Activated CD4-positive, alpha-beta T cell treated with anti-CD3 and anti-CD28 coated beads, Interleukin-2, amount 50 U/mL, for 1 hour (primary cell): ENCODE data around the gene EIF3M.
A peak's percentile ranks its signal among the peaks of the same experiment; 100 is the strongest.
"Not testable (repeated sequence)": the region's sequence is repeated elsewhere in the genome, so short reads cannot be mapped to it uniquely, and the experiment has no call there.

Experiments
- DNase-seq: peaks from one replicate; pipeline ENCODE4 v3.0.0-alpha.2; 2020

Gene EIF3M

GRCh38 chr11:32583459-32584271, at the start of gene EIF3M:
Gene EIF3M (plus strand): TSS chr11:32583831. CDS start chr11:32583888, 57 bp downstream.
- peak; percentile 94 for DNase-seq

DNA sequence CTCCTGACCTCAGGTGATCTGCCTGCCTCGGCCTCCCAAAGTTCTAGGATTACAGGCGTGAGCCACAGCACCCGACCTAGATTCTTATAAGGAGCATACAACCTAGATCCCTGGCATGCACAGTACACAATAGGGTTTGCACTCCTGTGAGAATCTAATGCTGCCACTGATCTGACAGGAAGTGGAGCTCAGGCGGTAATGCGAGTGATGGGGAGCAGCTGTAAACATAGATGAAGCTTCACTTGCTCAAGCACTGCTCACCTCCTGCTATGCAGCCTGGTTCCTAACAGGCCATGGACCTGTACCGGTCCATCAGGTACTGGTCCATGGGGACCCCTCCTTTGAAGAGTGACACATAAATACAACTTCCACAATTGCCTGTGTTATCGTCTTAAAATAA, 44.8 kb upstream of the EIF3M start:
- no peak for DNase-seq

GRCh38 chr11:32549611-32550187, 33.9 kb upstream of the EIF3M start:
- DNase-seq: no peak

DNA sequence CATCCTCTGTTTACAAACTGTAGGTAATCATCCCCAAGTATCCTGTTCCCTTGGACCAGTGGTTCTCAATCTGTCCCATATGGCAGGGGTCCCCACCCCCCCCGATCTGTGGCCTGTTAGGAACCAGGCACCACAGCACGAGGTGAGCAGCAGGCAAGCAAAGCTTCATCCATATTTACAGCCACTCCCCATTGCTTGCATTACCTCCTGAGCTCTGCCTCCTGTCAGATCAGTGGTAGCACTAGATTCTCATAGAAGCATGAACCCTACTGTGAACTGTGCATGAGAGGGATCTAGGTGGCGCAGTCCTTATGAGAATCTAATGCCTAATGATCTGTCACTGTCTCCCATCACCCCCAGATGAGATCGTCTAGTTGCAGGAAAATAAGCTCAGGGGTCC, 33.4 kb upstream of the EIF3M start:
- no peak for DNase-seq

DNA sequence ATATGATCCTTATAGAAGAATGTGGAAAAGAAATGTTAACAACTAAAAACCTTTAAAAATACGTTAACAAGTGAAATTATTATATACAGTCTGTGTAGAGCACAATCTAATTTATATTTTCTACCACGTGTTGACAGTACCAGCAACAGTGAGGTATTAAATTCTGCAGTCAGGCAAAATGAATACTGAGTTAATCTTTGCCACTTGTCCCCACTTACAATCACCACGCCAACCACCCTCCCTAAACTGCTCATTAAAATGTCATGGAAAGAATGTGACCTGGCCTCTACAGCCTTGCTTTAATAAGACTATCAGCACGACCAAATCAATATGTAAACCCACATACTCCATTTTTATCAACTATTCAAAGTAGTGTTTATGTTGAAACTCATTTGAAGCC, 28.5 kb upstream of the EIF3M start:
- no peak for DNase-seq

DNA sequence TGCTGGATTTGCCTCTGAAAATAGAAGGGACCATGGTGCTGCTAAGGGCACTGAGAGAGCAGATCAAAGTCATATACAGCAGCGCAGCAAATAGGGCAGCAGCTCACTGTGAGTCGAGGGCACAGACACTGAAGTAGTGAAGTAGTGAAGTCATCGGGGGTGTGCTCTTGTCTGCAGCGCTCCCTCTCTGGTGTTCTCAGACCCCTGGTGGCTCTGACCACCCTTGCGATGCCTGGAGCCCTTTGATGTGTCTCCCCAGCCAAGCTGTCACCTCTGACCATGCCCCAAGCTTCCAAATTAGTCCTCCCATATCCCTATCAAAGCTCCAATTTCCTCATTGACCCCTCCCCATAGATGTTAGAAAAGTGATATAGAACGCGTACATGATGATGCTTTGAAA, 27.7 kb upstream of the EIF3M start:
- no peak for DNase-seq

DNA sequence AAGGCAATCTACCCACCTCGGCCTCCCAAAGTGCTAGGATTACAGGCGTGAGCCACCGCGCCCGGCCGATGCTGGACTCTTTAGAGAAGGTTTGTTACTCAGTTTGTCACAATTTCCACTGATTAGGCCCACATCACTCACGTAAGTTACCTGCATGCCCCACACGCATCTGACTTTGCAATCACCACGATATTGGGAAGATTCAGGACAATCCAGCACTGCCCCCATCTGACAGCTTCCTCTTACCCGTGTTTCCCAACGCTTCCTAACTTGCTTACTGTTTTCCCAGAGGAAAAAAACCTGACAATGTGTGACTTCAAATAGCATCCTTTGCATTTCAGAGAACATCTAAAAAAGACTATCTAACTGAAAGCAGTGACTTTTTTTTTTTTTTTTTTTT, 21.8 kb upstream of the EIF3M start:
- DNase-seq: no peak

DNA sequence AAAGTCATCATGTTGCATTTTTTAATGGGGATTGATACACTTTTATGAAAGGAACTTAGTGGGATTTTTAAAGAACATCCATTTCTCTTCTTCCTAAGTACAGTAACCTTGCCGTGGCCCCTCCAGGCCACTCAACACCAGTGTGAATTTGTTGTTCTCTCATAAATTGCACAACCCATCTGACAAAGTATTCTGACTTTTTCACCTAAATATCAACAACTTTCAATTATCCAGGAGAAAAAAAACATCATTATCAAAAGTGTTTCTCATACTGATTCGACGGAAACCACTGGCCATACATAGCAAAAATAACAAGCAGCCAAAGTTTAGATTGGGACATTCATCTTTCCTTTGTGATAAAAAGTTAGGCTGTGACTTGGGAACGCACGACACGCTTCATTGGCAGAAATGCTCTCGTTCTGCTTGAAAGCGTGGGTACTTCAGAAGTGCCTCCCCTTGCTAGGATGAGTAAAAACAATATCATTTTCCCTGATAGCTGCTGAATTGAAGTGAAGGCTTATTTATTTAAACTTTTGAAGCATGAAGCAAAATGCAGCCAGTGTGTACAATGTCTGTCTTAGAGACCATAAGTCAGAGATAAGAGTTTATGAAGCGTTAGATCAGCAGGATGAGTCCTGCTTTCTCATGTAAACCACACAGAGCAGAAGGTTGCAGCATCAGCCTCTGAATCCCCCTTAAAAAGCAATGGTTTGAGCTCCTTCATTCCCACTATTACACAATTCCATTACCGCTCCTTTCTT, 20.6 kb upstream of the EIF3M start:
- no peak for DNase-seq

DNA sequence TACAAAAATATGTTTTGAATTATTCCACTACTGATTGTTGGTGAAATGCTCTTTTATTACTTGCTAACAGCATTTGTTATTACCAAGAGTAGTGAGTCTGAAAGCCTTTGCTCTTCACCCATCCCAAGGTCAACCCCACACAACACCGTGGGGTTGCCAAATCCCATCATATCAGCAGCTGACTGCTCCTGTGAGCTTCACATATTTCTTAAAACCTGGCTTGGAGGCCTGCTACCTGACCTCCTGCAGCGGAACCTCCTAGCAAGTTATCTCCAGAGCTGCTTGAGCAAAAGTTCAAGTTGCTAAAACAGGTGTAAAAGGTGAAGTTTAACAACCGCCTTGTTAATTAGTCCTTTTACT, 20.1 kb upstream of the EIF3M start:
- no peak for DNase-seq

DNA sequence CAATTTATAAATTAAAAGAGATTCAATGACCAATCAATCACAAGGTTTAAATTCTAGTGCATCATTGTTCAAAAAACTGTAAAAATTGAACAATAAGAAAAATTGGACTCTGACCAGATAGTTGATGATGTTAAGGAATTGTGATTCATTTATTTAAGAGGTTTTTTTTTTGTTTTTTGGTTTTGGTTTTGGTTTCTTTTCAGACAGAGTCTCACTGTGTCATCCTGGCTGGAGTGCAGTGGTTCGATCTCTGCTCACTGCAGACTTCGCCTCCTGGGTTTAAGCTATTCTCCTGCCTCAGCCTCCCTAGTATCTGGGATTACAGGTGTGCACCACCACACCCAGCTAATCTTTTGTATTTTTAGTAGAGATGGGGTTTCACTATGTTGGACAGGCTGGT, 17.1 kb upstream of the EIF3M start:
- DNase-seq: no peak

- no peak for DNase-seq
Observed at GRCh38 chr11:32567154-32567553, 16.5 kb upstream of the EIF3M start.

- no peak for DNase-seq
Observed at GRCh38 chr11:32569313-32569881, 14.2 kb upstream of the EIF3M start.

DNA sequence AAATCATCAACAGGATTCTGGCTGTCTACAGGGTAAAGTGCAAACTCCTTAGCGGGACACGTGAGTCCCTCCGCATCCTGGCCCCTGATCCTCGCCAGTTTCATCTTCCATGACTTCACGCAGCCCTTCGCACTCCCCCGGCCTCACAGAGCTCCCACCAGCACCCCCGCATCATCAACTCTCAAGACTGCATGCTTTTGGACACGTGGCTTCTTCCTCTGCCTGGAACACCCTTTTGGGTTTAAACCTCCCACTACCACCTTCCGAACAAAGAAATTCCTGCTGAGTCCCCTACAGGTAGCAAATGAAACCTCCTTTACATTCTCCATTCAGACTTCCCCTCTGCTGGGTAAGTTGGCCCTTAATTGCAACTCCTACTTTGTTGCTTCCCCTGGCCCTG, 12.6 kb upstream of the EIF3M start:
- DNase-seq: no peak

- no peak for DNase-seq
Observed at GRCh38 chr11:32573228-32573627, 10.4 kb upstream of the EIF3M start.

DNA sequence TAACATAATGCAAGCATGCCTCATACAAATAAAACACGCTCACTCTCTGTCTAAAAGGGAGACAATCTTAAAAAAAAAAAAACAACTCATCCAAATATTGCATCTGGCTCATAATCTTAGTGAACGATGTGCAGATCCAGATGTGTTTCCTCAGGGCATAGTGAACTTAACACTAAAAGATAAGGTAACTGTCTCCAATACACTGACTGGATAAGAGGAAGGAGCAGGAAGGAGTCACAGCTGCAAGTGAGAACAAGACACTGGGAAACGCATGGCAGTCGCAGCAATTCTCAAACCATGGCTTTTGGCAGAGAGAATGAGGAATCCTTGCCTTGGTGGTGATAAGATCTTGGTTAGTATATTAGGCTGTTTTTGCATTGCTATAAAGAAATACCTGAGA, 9.2 kb upstream of the EIF3M start:
- no peak for DNase-seq

- DNase-seq: no peak
Observed at GRCh38 chr11:32575070-32575469, 8.6 kb upstream of the EIF3M start.

DNA sequence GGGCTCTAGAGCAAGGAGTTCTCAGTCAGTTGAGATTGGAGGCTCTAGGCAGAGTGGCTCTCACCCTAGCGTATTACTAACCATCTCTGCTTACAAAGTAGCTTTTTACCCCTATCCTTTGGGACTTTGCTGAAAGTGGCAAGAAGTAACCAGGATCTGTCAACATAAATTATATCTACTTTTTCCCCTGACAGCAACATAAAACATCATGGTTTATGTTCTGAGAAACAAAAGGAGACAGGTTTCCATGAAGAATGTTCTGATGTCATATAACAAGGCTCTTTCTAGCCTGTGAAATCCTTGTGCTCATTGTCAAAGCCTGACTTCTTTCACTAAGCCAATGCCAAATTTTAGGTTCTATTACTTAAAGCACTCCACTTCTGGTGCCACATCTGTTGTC, 7.2 kb upstream of the EIF3M start:
- DNase-seq: no peak

- DNase-seq: no peak
Observed at GRCh38 chr11:32580967-32581366, 2.7 kb upstream of the EIF3M start.

DNA sequence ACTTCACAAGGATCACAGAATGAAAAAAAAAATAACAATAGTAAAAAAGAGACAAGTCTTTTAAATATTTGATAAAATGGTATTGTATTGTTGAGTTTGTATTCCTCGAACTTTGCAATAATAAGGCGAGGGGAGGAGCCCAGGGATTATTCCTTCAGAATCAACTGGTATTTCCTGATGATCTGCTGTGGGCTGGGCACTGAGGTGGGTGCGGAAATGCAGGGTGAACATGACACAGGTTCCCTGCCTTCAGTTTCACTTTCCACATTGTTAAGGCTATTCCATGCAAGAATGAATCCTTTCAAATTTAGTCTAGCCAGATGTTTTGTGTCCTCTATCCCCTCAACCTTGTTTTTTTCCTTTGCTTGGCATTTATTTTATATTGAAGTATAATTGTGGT, 2.1 kb upstream of the EIF3M start:
- DNase-seq: no peak

DNA sequence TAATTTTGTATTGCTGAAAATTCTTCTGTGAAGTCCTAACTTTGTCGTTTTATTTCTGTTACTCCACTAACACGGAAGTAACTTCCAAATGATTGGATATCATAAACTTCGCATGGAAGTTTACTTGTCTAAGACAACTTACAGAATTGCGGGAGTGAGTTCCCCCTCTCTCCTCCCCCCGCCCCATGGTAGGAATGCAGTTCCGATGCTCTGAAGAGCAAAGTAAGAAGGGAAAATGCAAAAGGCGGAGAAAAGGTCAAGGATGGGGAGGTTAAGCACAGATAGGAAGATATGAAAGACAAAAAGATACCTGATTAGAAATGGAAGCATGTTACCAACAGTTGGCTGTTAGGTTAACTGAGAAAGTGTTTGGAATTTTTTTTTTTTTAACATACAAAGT, 1.3 kb downstream of the EIF3M start:
- DNase-seq: no peak

DNA sequence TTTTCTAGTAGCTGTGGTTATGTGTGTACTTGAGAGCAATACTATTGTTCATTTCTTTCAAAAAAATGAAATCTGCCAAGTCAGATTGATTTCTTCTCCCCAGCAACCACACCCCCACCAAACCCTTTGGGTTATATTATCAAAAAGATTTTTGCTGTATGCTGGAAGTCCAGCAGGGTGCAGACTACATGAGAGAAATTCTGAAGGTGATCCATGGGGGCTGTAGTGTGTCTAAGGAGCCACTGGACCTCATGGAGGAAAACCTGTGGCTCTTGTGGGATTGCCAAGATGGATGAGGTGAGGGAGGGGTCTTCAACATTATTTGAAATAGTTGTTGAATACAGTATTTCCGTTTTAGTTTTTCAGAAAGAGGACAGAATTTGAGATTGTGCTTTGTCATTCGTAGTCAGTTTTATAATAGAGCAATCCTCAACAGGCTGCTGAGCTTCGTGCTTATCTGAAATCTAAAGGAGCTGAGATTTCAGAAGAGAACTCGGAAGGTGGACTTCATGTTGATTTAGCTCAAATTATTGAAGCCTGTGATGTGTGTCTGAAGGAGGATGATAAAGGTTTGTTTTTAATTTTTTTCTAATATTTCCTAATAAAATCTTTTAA, 3.1 kb downstream of the EIF3M start:
- no peak for DNase-seq

DNA sequence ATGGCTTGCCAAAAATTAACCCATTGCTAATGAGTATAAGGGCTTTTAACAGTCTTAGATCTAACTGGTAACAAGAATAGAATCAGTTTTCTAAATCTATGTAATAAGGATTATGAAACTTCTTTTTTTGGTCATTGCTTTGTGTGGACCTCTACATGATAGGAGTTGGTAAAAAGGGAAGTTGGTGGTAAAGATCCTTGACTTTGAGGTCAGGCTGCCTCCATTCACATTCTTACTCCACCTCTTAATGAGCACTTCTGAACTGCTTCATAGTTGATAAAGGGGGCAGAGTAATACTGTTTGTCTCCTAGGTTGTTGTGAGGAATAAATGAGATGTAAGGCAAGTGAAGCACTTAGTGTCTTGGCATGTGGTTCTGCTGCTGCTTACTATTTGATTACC, 10.6 kb downstream of the EIF3M start:
- DNase-seq: no peak

GRCh38 chr11:32596114-32596513, 12.5 kb downstream of the EIF3M start:
- DNase-seq: not testable (repeated sequence)
